GM12878 (cell line): ENCODE measurements around the gene MMADHC.

ENCODE experiments used
- BRCA1 ChIP-seq: IDR thresholded peaks from 2 replicates; pipeline ENCODE4 v1.6.1; 2011; ENCODE audit warnings: low read depth, low read length, improper control_type of control experiment
- EZH2 ChIP-seq: IDR thresholded peaks from 2 replicates; pipeline ENCODE4 v1.6.1; 2012; ENCODE audit warnings: low read depth, mild to moderate bottlenecking, control low read depth, inconsistent platforms, low read length, borderline replicate concordance; ENCODE audit not compliant: control insufficient read depth
- MAX ChIP-seq: IDR thresholded peaks from 2 replicates; pipeline ENCODE4 v1.6.1; 2012; ENCODE audit warnings: low read depth, low read length, improper control_type of control experiment
- NFIC ChIP-seq: IDR thresholded peaks from 2 replicates; pipeline ENCODE4 v1.6.1; 2012; ENCODE audit warnings: low read depth, mild to moderate bottlenecking, inconsistent platforms, low read length, moderate library complexity

DNA sequence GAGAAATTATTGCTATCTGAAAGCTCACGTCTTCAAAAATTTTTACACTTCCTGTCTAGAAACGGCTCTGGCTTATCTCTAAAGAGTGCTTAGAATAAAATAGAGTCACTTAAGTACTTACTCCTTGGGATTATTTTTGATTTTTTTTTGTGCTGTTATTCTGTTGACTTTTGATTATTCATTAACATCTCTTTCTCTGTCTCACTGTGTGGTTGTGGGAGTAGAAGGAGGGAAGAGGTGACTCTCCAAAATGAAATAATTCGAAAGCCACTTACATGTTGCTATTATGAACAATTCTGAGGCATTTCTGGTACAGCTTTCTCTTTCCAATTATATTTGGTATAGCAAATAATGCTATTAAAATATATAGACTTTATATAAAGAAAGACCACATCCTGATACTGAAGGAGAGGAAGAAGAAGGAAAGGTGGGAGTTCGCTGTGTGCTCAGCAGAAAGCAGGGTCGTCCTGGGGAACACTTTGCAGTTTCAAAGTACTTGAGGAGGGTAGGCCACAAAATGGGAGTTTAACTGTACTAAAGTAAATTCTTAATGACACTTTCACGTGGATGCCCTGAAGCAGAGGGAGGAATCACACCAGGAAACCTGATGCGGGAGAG is 9.6 kb upstream of the MMADHC start:
- TF ChIP-seq BRCA1 (no peak), MAX (no peak), EZH2 (no peak), NFIC (no peak)
